GM13976 (cell line): ENCODE results near the gene SH3RF1.

Source experiments
- DNase-seq: peaks from one replicate; pipeline ENCODE4 v3.0.0; 2012; ENCODE audit warnings: low spot score
- in situ Hi-C: fragments of 300-500 bp; cut with MboI; formaldehyde crosslinking; loops from one replicate; pipeline ENCODE4 v1.12.0; 2022; ENCODE audit warnings: low sequenced_read_pairs, mixed read lengths, inconsistent platforms; ENCODE audit not compliant: unreplicated experiment
- TF ChIP-seq, protein P1 (sequence below): IDR thresholded peaks from 2 replicates; pipeline ENCODE4 v1.5.1; 2012; ENCODE audit warnings: borderline replicate concordance, mild to moderate bottlenecking; ENCODE audit not compliant: insufficient read depth; ENCODE audit errors: extremely low read depth, missing control alignments, control extremely low read depth

The SH3RF1 gene

GRCh38 chr4:169228076-169228475 is 42.7 kb downstream of the SH3RF1 start:
- no peak for DNase-seq
- in situ Hi-C loops = no loop called here

GRCh38 chr4:169226565-169226964 is 44.2 kb downstream of the SH3RF1 start:
- DNase-seq = no peak
- TF ChIP-seq, protein P1, sequence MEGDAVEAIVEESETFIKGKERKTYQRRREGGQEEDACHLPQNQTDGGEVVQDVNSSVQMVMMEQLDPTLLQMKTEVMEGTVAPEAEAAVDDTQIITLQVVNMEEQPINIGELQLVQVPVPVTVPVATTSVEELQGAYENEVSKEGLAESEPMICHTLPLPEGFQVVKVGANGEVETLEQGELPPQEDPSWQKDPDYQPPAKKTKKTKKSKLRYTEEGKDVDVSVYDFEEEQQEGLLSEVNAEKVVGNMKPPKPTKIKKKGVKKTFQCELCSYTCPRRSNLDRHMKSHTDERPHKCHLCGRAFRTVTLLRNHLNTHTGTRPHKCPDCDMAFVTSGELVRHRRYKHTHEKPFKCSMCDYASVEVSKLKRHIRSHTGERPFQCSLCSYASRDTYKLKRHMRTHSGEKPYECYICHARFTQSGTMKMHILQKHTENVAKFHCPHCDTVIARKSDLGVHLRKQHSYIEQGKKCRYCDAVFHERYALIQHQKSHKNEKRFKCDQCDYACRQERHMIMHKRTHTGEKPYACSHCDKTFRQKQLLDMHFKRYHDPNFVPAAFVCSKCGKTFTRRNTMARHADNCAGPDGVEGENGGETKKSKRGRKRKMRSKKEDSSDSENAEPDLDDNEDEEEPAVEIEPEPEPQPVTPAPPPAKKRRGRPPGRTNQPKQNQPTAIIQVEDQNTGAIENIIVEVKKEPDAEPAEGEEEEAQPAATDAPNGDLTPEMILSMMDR = no peak
- in situ Hi-C loops = no loop called here

More at GRCh38 chr4:169228076-169228475, 42.7 kb downstream of the SH3RF1 start:
- TF ChIP-seq, protein P1 = no peak

DNA sequence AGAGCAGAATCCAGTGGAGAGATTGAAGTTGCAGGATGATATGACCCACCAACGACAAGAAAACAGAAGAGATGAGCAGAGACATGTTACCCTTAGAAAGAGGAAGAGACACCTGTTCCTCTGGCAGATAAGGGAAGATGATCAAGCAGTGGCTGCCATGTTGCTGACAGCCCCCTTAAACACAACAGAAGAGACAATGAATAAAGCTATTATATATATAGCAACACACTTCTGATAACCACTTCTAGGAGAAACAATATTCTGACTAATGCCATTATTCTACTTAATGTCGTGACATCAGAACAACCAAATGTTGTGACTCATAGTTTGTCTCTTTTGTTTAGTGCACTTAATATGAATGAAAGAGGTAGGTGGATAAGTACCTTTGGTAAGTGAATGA is 44.9 kb downstream of the SH3RF1 start:
- DNase-seq = no peak
- in situ Hi-C loops = no loop called here
- TF ChIP-seq, protein P1 = no peak

DNA sequence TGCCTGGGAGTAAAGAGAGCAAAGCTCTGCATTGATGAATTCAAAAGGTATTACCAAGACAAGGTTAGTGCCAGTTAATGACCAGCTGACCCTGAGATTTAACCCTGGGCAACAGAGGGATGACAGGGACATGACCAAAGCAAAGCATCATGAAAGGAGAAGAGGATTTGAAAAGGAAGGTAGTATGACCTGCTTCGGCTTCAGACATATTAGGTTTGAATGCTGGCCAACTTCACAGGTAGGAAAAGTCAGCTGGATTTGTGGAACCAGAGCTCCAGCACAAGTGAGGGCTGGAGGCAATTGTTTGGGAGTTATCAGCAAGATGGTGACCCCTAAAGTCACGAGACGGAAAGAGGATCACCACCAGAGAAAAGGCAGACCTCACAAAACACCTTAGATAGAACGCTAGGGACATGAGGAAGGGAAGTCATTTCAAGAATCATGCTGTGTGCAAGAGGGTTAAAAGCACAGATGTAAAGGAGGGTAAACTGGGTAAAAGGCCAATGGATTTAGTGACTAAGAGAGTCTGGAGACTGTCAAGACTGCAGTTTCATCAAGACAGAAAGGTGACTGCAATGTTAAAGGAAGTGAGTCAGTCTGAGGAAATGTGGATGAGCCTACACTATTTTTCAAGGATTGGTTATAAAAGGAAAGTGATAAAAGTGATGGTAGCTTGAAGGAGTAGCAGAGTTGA is 45.6 kb downstream of the SH3RF1 start:
- in situ Hi-C loops = no loop called here
- TF ChIP-seq, protein P1 = no peak
- DNase-seq = no peak

DNA sequence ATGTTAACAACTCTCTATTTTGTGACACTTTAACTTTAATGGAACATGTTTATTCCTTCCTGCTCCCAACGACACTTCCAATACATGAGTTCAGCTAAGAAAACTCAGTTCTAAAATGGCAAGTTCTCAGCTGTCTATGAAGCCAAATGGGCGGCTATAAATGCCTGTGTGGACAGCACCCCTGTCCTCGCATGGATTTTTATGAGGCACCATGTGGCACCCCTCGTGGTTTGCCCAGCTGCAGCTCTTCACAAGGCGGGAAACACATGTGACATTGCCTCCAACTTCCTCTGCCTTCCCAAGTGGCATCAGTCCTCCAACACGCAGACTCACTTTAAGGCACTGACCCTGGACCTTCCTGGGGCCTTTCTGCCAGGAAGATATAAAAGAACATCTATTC is 48.0 kb downstream of the SH3RF1 start:
- no peak for DNase-seq
- in situ Hi-C loops = no loop called here
- TF ChIP-seq, protein P1 = no peak

GRCh38 chr4:169221662-169222061 is 49.1 kb downstream of the SH3RF1 start:
- TF ChIP-seq, protein P1 = no peak
- DNase-seq = no peak
- in situ Hi-C loops = no loop called here

GRCh38 chr4:169220854-169221411 is 49.8 kb downstream of the SH3RF1 start:
- in situ Hi-C loops = no loop called here
- TF ChIP-seq, protein P1 = no peak
- DNase-seq = no peak
